ENCODE measurements around the gene ZNF580.

Gene ZNF580

DNA sequence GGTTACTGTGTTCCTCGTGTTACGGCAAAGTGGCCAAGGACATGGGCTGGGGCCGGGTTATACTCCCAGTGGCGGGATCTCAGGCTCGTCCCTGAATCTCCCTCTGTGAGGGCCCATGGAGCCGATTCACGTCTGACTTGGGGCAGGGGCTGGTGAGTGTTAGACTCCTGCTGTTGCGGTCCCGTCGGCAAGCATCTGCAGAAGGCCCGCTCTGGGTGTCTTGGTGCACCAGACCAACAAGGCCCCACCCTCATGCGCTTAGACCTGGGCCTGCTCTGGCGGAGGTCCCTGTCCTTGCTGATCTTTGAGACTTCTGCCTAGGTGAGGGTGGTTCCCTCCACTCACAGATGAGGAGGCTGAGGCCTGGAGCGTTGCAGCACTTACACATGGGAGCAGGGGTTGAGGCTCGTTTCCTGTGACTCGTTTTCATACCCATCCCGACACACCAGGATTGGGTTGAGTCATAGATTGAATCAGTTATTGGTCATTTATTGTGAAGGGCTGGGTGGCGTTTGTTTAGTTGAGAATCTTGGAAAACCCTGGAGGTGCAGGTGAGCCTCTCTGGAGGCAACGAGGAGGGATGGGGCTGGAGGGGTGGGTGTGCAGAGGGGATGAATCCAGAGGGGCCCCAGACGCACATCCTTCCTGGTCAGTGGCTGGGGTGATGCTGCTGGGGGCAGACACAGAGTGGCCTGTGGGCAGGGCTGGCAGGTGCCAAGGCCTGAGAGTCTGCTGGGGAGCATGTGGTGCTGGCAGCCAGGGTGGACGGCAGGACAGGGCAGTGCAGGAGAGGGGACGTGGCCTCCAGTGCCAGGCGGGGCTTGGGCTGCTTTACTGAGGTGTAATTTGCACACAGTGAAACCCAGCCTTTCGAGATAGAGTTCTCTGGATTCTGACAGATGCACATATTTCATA, 38.8 kb downstream of the ZNF580 start:
- no peak for DNase-seq (ENCODE audit: low read depth)

DNA sequence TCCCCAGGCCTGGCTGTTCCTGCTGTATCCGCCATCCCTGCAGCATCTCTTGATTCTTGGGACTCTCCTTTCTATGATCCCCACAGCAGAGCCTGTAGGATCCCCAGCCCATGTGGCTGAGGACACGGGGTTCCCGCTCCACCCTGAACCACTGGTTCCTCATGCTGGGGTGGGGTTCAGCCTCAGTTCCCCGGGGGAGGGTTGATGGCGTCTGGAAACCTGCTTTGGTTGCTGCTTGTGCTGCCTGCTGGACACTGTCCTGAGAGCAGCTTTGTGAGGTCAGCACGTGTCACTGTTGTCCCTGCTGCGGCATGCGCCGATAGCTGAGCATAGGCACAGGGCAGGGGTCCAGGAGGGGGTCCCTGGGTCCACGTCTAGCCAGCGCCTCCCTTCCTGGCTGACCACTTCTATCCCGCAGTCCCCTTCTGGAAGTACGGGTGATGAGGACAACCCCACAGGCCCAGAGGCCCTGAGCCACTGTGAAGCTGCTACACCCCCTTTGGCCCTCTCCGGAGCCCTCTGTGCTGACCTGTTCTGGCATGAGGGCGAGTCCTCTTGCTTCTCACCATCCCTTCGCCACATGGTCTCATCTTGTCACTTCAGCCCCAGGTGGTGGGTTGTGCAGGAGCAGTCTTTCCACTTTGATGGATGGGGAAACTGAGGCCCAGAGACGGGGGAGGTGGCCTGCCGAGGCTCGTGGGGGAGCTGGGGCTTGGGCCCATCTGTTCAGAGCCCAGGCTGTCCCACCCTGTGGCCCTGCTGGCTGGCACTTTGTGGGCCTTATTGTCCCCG, 39.7 kb downstream of the ZNF580 start:
- no peak for DNase-seq (ENCODE audit: low read depth)

DNA sequence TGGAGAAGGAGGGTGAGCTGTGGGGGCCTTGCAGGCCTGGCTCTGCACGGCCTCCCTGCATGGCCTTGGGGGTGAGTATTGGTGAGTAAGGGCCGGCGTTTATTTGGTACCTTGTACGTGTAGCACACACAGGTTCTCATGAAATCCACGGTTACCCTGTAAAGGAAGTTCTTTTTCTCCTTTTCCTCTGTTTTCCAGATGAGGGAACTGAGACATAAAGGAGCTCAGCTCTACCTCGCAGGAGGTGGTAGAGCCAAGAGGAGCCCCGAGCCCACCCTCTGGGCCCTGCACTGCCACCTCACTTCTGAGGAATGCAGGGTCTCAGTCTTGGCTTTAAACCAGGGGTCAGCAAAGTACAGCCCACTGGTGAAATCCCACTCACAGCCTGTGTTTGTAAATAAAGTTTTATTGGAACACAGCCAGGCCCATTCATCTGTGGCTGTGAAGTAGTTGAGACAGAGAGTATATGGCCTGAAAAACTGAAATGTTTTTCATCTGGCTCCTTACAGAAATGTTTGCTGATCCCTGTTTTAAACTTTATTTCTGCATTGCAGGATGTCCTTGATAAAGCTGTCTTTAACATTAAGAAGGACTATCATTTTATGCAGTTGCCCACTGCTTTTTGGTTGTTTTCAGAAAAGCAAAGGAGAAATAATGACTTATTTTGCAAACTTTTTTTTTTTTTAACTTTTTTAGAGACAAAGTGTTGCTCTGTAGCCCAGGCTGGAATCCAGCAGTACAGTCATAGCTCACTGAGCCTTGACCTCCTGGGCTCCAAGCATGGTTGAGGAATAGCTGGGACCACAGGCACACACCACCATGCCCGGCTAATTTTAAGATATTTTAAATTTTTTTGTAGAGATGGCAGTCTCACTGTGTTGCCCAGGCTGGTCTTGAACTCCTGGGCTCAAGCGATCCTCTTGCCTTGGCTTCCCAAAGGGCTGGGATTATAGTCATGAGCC, 40.6 kb downstream of the ZNF580 start:
- DNase-seq (ENCODE audit: low read depth): no peak

DNA sequence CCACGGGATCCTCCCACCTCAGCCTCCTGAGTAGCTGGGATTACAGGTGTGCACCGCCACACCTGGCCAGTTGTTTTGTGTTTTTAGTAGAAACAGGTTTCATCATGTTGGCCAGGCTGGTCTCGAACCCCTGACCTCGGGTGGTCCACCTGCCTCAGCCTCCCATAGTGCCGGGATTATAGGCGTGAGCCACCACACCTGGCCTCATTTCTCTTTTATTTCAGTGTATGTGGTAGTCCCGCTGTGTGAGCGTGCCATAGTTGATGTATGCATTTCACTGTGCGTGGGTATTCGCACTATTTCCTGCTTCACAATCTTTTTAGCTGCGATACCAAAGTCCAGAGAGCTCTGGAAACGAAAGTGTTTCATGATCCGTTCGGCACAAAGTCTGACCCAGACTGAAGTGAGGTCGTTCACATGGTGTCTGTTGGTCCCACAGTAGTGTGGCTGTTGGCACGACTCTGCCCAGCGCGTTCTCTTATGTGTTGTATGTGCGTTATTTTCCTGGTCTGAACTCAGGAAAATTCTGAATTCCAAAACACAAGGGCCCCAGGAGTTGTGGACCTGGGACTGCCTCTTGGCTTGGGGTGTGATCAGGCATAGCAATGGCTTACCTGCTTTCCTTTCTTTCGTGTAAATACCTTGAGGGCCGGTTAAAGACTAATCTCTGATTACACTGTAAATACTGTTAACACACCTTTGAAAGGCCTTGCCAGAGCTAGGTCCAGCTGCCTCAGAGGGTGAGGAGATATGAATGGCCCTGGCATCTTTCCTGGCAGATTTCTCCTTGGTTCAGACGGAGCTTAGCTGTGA, 42.9 kb downstream of the ZNF580 start:
- DNase-seq (ENCODE audit: low read depth): no peak

DNA sequence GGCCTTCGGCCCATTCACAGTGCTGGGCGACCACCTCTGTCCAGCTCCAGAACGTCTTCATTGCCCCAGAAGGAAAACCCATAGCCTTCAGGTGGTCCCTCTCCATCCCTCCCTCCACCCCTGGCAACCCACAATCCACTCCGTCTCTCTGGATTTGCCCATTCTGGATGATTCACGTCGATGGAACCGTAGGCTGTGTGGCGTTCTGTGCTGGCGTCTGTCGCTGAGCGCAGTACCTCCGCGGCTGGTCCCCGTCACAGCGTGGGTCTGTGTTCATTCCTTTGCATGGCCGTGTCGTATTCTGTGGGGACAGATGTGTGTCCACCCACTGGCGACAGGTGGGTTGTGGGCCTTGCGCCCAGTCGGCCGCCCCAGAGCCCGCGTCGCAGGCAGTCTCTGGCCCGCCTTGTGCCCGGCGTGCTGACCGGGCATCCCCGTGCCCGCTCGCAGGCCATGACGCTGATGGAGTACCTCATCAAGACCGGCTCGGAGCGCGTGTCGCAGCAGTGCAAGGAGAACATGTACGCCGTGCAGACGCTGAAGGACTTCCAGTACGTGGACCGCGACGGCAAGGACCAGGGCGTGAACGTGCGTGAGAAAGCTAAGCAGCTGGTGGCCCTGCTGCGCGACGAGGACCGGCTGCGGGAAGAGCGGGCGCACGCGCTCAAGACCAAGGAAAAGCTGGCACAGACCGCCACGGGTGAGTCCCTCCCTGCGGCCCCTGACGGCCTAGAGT, 44.3 kb downstream of the ZNF580 start:
- no peak for DNase-seq (ENCODE audit: low read depth)

DNA sequence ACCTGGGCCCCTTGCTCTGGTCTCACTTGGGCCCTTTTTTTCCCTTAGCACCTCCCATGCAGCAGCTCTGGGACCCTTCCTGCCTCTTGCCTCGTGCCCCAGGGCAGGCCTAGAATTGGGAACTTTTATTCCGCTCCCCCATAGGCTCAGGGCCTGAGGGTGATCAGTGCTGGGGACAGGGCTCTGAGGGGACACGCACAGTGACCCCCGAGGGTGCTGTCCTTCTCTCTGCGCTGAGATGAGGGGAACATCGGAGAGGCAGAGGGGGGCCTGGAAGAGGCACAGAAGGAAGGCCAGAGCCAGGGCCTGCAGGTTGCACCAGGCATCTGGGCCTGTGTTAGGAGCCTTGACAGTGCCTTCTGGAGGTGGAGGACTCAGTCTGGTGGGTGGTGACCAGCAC, 45.0 kb downstream of the ZNF580 start:
- DNase-seq (ENCODE audit: low read depth): no peak

DNA sequence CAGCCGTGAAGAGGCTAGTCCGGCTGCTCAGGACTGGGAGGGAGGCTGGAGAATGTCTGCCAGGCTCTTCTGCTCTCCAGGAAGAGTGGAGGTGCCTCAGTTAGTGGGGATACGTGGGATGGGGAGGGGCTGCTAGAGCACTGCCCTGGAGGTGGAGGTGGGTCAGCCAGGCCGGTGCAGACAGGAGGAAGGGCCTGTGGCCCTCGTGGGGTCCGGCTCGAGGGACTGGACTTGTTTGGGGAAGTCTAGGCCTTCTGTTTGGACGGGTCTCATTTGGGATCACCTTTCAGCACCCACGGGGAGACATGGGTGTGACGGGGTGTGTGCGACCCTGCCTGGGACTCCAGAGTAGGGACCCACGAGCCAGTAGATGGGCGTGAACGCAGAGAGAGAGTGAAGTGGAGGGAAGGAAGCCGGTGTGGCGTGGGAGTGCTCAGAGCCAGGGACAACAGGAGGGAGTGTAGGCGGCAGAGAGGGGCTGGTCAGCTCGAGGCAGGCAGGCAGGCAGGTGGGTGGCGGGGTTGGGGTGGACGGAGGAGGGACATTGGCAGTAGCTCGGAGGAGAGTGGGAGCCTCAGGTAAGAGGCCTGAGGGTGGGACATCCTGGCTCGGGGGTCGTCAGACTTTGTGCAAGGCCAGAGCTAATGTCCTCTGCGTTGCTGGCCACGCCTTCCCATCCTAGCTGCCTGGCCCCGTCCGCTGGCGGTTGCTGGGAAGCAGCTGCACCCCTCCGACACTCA, 45.7 kb downstream of the ZNF580 start:
- no peak for DNase-seq (ENCODE audit: low read depth)

DNA sequence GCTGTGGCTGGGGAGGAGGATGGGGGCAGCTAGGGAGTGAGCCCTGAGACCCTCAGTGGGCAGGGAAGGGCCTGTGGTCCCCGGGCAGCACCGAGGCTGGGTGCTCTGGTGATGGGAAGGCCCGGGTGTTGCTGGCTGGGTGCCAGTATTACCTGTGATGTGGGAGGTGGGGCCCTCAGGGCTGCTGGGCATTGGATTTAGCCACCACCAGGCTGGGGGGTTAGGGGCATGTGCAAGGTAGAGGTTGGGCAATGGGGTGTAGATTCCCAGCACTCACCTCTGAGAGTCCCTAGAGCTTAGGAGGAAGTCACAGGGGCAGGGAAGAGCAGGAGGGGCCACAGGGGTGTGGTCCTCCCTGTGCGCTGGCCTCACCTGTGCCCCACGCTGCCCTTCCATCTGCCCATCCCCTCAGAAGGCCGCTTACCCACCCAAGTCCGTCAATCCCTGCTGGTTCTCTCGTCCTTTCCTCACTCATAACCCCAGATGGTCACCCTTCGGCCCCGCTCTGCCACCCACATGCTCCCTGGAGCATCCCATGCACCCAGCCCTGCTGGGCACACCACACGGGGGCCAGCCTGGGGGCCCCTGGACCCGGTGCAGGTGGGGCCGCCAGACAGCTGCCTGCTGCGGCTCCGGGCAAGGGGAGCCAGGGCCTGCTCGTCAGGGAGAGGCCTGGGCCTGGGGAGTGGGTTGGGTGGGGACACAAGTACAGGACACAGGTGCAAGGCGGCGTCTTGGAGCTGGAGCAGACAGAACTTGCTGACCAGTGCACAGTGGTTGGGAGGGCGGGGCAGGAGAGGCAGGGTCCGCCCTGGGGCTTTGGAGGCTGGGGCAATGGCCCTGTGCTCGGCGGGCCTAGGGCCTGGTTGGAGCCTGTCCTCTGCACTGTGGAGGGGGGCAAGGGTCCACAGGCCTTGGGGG, 46.7 kb downstream of the ZNF580 start:
- no peak for DNase-seq (ENCODE audit: low read depth)

DNA sequence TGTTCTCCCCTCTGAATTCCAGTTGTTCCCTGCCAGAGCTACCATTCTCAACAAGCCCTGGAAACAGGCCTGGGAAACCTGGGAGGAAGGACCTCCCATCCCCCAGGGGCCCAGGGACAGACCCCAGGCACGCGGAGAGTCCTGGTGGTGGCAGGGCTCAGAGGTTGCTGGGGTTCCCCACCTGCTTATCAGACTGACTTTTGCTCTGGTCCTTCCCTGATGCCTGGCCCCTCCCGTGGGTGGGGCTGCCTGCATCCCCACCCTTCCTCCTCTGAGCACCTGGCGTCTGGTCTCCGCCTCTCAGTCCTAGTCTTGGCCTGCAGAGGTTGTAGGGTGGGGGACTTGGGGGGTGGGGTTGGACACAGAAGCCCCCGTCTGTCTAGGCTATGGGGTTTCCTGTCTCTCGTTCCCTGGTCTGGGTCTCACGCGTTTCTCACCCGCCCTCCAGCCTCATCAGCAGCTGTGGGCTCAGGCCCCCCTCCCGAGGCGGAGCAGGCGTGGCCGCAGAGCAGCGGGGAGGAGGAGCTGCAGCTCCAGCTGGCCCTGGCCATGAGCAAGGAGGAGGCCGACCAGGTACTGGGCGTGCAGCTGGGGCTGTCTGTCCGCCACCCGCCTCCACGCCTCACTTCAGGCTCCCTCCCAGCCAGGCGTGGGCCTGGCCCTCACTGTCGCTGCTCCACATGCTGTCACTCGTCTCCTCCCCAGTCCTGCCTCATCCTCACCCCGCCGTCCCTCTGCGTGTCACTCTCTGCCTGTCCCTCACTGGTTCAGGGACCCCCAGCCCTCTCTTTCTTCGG, 47.8 kb downstream of the ZNF580 start:
- DNase-seq (ENCODE audit: low read depth): no peak

DNA sequence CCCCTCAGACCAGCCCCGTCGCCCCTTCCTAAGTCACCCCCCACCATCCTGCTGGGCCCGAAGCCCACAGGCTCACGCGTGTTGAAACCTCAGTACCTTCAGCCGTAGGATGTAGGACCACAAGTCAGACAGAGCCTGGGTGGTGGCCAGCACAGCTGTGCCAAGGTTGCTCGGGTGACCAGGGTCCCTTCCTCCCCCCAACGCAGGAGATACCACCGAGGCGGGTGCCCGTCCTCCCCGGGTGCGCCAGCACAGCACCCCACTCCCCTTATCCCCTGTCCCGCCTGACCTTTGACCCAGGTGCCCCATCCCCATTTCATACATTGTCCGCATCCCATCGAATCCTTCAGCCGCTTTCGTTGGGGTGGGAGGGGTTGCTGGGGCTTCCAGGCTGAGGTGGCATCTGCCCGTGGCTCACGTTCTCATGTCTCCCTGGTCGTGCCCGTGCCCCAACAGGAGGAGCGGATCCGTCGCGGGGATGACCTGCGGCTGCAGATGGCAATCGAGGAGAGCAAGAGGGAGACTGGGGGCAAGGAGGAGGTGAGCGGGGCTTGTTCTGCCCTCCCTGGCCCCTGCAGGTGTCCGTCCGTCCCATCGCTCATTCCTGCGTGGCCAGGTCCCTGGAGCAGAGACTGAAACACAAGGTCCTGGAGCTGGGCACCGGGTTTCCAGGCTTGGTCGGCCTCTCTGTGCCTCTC, 48.8 kb downstream of the ZNF580 start:
- no peak for DNase-seq (ENCODE audit: low read depth)

DNA sequence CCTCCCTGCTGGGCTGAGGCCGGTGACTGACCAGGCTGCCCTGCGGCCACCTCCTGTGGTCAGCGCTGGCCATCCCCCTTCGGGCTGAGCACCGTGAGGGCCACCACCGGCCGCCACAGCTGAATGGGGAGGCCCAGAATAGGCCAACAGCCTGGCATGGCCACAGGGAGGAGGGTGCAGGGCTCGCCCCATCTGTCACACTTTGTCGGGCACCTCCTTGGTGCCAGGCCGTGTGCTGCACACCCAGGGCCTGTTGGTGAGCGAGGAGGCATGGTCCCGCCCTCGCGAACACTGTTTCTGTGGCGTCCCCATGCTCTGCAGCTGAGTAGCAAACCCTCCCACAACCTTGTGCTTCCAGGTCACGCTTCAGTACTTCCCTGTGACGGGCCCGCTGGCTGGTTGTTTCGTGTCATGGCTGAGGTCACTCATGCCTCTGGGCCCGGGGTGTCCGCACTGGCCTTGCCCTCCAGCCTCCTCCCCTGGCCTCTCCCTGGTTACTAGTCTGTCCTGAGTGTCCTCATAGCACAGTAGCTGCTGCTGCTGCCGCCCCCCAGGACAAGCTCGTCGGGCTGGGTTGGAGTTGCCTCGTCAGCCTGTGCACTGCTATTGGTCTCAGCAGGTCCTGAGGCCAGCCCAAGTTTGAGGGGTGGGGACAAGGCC, 49.4 kb downstream of the ZNF580 start:
- no peak for DNase-seq (ENCODE audit: low read depth)

DNA sequence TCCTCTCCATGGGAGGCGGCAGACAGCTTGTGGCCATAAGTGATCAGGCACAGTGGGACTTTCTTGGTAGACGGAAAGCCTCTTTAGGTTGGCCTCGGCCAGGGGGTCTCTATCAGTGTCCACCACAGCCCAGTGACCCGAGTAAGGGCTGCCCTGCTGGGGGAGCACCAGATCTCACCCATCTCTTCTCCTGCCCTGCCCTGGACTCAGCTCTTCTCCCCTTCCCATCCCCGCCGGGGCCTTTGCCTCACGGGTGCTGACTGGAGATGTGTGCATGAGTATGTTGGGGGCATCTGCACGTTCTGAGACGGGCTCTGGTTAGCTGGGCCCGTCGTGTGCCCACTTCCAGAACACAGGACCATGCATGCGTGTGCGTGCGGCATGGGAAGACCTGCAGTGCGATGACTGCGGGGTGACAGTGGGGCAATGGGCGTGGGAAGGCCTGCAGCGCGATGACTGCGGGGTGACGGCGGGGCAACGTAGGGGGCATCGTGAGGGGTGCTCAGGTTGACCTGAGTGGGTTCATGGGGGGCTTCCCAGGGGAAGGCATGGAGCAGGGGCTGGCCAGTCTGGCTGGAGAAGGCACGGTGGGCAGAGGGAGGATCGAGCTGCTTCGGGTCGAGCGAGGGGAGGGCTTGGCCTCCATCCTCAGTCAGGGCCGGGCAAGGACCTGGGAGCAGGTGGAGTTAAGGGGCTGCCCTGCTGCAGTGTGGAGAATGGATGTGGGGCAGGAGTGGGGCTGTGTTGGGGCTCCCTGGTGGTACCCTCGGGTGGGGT, 50.2 kb downstream of the ZNF580 start:
- no peak for DNase-seq (ENCODE audit: low read depth)

DNA sequence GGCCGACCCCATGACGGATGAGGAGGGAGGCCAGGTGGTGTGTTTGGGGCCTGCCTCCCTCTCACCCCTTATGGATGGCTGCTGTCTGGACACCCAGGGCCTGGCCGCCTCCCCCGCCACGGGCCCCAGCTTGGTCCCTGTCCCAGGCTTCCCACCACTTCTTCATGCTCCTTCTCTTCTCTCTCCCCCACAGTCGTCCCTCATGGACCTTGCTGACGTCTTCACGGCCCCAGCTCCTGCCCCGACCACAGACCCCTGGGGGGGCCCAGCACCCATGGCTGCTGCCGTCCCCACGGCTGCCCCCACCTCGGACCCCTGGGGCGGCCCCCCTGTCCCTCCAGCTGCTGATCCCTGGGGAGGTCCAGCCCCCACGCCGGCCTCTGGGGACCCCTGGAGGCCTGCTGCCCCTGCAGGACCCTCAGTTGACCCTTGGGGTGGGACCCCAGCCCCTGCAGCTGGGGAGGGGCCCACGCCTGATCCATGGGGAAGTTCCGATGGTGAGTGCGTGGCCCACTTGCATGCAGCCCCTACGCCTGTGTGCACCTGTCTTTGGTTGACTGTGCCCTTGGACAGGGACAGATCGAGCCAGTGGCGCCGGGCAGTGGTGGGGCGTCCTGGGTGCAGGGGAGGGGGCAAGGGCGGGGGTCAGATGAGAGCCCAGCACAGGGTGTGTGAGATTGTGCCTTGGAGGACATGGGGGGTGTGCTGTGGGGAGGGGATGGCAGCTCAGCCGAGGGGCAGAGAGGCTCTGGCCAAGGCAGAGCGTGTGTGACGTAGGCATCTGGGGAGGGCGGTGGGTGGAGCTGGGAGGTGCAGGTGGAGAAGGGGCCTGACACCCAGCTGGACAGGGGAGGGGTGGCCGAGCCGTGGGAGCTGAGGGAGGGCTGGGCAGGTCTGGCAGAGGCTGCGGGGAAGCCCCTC, 51.0 kb downstream of the ZNF580 start:
- DNase-seq (ENCODE audit: low read depth): no peak

DNA sequence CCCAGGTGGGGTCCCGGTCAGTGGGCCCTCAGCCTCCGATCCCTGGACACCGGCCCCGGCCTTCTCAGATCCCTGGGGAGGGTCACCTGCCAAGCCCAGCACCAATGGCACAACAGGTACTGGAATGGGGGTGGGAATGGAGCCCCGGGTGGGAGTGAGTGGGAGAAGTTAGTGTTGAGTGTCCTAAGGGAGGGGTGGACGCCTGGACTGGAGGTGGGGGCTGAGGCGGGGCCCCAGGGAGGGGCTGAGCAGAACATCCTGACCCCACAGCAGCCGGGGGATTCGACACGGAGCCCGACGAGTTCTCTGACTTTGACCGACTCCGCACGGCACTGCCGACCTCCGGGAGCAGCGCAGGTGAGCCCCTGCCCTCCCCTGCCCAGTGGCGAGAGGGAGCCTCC, 51.9 kb downstream of the ZNF580 start:
- DNase-seq (ENCODE audit: low read depth): no peak
